Measurements from ENCODE around the gene PACRG.

DNA sequence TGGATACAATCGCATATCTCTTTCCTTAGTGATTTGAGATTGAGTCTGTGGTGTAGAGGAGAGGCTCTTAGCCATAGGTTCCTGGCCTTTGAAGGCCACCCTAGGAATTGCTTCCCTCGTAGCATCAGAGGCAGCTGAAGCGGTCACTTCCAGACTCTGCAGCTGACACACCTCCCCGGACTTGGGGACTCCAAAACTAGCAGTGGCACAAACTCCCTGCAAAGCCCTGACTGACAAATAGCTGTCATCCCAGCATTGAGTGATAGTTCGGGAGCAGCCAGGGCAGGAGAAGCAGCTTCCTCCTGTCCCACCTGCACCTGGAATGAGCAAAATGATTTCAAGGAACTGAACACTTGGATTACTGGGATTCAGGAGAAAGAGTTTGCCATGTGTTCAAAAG, 586.2 kb downstream of the PACRG start:
- TF ChIP-seq POLR2A (IDR thresholded peaks at IDR 0.05; ENCODE audit: extremely low read depth, insufficient read length) = no peak
- TF ChIP-seq CTCF (IDR thresholded peaks at IDR 0.05; ENCODE audit: low read depth, low read length) = no peak

Measured in NB4 (cell line).